ENCODE results near the gene CAPN13.

CAPN13 gene

DNA sequence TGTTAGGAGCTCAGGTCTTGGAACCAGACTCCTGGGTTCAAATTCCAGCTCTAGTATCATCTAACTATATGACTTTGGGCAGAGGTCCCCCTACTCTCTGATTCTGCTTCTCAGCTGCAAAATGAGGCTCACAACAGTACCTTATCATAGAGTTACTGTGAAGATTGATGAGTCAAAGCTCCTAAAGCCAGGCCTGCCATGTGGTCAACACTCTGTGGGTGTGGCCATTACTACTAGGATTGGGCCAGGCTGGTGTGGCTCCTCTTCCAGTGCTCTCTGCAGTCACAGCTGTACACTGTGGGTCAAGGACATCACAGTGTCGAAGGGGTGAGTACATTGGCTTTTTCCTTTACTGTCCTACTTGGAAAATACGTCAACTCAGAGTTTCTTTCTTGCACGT, 22.6 kb downstream of the CAPN13 start:
- DNase-seq, result no peak

DNA sequence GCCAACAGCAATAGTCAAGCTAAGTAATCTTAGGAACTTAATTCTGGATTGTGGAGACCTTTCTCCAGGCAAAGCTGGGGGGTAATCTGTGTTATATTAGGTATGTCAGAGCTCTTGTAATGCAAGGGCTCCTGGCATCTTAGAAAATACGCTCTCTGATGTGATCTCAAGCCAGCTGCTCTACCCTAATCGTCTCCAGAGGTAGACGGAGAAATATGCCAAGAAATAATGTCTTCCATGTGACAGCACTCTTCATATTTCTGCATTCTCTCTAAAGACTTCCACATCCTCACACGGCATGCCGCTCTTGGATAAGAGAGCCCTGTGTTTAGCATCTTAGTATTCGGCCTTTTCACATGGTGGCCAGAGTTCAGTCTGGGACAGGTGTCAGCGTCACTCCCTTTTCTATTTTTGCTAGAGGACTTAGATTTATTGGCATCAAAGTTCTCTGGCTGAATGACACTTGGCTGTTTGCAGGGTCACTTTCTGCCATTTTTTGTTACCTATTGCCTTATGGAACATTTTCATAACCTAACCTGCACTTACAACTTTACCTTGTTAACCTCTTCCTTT, 25.2 kb downstream of the CAPN13 start:
- DNase-seq, result no peak

DNA sequence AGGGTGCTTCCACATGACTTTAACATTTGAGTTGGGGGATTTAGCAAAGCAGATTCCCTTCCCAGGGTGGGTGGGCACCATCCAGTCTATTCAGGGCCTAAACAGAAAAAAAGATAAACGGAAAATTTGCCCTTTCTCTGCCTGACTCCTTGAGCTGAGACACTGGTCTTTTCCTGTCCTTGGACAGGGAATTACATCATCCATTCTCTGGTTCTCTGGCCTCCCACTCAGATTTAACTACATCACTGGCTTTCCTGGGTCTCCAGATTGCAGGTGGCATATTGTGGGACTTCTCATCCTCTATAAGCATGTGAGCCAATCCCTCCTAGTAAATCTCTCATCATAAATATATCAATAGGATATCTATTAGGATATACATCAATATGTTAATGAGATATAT, 25.8 kb downstream of the CAPN13 start:
- DNase-seq, result no peak

DNA sequence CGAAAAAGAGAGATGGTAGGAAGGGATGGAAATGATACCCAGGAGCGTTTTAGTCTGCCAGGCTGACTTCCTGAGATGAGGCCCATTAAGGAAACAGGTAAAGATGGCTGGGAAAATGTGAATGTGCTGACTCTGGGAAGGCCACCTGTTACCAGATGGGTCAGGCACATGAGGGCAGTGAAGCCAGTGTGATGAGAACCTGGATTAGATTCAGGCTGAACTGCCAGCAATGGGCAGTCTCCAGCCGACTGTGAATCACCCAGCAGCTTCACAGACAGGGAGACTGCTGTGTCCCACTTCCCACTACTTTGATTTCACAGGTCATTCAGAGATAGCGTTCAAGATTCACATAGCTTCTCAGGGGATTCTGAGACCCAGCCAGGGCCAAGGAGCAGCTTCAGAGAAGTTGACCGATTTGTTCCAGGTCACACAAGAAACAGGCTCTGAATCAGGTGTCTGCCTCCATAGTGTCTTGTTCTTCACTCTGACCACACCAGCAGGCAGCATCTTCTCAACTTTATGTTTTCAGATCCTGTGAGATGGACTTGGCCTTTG, 26.4 kb downstream of the CAPN13 start:
- no peak for DNase-seq

DNA sequence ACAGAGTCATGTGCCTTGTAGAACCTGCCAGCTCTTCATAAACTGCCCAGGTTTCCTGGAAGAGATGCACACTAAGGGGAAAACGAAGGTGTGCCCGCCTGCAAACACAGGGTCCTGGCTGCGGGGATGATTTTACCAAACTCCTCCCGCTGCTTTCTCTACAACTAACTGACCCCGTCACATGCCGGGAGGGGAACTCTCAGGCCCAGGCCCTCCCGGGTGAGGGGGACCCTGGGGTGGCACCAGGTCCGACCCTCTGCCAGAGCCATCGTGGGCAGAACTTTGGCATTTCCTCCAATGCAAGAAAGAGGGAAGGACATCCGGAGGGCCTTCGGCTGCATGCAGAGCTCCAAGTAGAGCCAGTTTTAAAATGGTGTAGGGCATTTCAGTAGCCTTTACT, 28.6 kb downstream of the CAPN13 start:
- DNase-seq, result no peak

DNA sequence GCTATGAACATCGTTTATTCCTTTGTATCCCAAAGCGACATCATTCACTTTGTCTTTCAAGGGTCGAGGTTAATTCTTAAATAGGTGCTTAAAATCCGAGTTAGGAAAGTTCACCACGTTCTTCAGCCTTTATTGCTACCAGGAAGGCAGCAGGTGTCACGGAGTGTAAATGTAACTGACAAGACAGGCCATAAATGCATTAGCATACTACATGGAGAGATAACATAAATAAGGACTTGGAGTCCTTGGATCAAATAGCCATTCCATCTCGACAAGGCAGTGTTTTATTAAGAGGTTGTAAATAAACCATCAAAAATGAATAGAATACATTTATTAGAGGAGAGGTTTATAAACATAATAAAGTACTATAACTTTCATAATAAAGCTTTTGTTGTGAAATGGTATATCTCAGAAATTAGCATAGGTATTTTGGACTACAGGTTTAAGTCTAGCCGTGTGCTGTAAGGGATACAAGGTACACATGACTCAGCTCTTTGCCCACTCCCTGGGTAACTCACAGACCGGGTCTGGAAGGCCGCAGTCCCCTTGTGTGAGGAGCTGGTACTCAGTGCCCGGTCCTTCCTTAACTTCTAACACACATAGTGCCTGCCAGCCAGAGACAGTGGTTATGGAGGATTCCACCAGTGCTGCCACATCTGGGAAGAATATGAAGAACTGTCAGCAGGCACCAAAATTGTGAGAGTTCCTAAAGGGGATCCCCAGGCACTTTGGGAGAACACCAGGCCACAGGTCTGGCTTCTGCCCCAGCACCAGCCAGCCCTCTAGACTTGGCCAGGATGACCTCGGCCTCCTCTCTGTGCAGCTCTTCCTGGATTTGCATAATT, 29.4 kb downstream of the CAPN13 start:
- DNase-seq, result no peak

DNA sequence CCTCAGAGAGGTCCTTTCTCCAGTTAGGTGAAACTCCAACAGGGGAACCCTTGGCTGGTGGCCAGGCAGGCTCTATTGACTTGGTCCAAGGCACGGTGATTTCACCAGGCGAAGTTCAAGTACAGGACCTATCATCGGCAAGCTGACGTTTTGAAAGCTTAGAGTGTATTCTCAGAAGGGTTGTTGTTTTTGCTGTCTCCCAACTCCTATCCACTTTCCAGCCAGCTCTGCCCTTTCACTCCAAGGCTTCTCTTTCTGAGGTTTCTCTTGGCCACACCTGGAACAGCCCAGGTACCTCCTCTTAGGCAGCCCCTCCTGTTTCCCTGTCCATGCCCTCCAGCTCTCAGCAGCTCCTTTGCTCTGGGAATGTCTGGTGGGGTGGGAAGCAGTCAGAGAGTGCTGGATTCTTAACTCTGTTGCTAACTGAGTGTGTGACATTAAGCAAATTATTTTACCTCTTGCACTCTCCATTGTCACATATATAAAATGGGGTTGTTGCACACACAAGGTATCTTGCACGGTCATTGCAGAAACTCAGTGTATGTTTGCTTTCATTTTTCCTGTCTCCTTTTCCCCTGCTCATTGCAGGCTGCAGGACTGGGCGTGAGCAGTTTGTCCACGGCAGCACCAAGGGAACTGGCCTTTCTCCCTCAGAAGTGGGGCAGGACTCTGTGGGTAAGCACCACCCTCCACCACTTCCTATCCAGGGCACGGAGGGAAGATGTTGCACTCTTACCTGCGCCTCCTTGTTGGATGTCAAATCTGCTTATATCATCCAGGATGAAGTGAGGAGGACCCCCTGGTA, 30.2 kb downstream of the CAPN13 start:
- DNase-seq, result no peak

DNA sequence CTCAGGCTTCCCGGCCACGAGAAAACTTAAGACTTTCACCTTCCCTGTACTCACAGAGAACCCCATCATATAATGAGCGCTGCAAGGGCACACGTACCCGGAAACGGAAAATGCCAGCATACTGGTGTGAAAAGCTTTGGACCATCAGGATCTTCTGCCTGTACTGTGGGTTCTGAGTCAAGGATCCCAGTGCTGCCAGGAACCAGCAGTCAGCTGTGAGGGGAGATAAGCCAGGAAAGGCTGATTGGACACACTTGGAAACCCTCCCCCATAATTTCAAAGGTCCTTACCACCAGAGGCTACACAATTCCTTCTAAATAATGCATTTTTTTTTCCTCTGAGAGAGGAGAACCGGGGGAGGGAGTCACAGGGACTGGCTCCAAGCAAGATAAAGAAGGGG, 31.4 kb downstream of the CAPN13 start:
- no peak for DNase-seq

DNA sequence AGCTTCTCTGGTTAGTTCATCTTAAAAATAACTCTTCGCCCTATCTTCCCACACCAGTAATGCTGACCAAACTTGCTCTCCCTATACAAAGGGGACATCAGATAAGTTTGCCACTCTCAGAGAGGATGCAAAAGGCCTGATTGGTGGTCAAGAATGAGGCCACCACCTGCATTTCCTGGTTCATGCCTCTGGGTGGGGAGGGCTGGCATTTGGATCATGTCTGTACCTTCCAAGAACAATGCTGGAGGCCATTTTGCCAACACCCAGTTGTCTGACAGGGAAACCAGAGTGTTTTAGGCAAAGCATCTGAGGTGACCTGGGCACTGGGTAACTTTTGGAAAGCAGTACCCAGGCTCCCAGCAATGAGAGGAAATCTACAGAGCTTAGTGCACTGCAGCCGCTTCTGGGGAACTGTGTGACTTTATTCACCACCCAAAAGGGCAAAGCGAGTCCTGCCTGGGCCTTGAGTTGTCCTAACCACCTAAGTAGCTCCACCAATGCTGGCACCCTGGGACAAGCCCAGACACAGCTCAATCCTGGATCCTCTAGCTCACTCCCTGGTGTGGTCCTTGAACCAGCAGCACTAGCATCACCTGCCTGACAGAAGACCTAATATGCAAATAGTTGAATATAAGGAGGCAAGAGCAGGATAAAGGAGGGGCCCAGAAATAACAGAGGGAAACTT, 35.1 kb downstream of the CAPN13 start:
- DNase-seq, result no peak

DNA sequence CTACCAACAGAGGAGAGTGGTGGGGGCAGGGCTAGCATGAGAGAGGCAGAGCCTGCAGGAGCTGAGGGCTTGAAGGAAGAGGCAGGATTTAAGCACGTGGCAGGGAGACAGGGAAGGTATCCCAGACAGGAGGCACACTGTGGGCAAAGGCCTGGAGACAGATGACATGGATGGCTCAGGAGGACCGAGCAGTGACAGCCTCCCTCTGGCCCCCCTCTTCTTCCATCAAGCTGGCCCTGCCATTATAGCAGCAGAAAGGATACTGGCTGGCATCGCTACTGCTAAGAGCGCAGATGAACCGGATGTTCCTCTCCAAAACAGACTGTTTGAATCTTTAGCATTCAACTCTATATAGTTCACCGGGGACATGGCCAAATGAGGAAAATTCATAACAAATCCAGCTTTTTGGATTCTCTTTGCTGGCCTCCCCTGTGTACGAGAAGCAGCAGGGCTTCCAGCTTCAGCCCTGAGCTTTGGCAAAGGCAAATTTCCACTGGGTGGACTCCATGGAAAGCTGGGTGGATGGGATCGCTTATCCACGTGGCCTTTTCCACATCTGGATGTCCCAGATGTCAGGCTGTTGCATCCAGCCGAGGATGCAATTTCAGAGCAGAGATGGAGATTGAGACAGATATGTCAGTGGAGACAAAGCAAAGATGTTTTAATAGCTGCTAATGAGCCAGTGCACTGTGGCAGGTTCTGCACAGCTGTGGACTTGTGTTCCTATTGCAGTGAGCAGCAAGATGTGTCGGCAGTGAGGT, 36.2 kb downstream of the CAPN13 start:
- DNase-seq, result no peak

DNA sequence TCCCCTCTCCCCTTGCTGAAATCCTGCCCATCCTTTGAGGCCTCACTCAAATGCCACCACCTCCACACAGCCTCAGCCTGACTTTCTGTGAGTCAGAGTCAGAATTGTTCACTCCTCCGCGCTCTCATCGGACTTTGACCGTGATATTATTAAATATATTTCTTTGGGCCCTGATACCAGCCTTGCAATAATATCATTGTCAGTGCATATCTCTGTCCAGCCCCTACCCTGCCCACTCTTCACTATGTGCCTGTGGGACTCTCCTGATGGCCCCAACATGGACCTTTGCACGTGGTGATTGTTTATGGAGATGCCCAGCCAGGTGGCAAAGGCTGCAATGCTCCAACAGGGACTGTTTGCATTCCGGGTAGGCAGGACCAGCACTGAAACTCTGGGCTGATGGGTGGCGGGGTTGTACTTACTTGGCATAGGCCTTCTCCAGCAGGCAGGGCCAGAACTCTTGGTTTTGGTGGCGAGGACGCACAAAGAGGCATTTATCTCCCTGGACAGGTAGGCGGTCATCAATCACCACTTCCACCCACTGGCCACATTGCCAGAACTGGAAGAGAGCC, 37.3 kb downstream of the CAPN13 start:
- DNase-seq, result no peak

DNA sequence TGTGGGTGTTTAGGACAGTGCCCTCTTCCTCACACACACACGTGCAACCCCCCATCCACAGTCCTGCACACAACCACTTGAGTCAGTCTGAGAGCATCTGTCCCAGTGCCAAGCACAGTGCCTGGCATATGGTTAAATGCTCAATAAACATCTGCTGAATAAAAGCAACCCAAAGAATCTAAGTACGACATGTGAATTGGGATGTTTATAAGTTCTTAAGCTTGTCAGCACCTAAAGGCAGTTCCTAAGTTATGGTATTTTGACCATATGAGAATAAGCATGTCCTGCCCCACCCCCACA, 37.8 kb downstream of the CAPN13 start:
- no peak for DNase-seq

DNA sequence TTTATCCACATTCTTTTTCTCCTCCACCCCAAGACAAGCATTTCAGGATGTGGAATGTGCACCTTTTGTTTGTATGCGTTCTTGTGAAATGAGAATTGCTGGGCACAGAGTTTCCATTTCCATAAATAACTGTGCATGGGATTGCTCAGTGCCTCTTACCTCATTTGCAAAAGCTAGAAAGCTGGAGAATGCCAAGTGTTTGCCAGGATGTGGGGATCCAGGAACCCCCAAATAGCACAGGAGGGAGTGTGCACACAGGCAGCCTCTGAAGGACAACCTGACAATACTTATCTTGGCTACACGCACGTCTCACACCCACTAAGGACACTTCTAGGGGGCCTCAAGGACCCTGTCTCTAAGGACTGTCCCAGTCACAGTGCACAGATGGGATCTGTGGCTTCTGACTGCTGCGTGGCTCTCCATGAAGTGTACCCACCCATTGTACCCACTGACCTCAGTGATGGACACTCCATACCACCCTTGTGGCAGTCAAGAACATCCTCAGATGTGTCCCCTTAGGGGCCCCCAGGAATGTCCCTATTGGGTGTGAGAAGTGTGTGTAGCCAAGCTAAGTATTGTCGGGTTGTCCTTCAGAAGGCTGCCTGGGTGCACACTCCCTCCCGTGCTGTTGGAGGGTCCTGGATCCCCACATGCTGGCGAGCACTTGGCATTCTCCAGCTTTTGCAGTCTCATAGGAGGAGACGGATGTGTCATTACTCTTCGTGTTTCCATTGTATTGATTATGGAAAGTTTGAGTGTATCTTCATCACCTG, 38.4 kb downstream of the CAPN13 start:
- DNase-seq, result no peak

DNA sequence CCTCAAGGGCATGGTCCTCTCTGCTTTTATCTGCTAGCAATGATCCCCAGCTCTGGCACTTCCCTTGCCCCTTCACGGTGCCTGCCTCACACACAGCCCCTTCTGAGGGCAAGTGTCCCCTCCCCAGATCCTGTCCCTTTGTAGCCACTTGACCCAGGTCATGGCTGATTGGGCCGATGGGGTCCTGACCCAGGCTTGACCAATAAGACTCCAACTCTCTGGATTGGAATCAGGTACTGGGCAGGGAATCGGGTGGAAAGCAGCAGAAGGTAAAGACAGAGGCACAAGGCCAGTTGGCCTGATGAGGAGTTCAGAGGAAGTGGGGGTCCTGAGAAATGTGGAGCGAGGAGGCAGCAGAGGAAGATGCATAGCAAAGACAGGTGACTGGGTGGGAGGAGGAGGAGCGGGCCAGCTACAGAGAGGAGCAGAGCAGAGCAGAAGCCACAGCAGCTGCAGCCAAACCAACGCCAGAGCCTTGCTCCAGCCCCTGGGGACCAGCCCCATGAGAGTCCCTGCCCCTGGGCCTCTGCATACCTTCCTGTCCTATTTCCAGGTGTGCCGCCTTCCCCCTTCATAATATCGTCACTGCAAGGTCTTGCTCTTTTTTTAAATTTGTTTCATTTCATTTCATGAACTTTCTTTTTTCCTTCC, 39.1 kb downstream of the CAPN13 start:
- DNase-seq, result no peak

DNA sequence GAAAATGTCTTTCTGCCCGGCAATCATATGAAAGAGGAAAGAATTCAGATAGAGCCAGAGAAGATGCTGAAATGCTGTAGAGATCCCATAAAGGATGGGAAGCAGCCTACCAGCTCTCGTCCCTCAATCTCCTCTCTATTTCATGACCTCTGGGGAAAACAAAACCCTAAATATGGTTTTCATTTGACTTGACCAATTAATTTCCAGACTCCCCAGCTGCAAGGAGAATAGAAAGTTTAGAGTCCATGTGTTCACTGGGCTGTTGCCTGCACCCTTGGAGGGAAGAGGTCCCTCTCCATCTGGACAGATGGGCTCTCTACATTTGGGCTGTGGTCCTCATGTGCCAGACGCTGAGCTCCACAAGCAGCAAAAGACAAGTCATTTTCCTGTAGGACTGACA, 40.6 kb downstream of the CAPN13 start:
- no peak for DNase-seq

DNA sequence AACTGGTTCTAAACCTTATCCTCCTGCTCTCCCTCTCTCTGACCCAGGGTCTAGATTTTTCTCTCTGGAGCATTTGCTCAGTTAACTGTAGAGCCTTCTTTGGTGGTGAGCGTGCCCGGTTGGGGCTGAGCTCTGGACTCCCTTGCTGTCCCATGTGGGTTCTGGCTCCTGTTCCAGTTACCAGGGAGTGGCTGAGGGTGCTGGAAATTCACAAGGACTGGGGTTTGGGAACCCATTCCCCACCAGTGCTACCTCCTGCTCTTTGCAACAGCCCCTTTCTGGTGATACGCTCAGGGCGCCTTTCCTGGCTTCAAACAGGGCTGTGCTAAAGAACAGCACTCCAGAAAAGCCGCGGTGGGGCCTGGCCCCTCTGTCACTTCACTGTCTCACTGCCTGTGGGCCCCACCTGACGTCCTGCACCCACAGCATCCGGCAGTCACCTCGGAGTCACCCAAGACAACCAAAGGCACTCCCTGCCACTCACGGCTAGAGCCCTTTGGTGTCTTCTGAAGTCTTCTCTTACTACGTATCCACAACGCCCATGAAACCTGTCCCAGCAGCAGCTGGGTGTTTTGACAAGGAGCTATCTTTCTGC, 41.3 kb downstream of the CAPN13 start:
- DNase-seq, result no peak

DNA sequence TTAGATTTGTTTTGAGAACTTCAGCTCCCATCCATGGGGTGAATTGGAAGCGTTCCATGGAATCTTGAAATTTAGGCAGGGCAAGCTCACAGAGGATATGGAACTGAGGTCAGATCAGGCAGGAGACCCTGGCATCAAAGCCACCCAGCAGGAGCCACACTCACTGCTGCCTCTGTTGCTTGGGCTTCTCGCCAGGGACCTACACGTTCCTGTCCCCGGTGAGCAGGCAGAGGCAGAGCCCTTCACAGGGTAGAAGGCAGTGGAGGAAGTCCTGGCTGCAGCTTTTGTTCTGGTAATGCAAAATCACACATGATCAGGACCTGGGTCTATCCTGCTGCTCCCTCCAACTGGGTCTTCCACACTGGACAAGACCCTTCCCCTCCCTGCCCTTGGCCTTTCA, 42.1 kb downstream of the CAPN13 start:
- no peak for DNase-seq

DNA sequence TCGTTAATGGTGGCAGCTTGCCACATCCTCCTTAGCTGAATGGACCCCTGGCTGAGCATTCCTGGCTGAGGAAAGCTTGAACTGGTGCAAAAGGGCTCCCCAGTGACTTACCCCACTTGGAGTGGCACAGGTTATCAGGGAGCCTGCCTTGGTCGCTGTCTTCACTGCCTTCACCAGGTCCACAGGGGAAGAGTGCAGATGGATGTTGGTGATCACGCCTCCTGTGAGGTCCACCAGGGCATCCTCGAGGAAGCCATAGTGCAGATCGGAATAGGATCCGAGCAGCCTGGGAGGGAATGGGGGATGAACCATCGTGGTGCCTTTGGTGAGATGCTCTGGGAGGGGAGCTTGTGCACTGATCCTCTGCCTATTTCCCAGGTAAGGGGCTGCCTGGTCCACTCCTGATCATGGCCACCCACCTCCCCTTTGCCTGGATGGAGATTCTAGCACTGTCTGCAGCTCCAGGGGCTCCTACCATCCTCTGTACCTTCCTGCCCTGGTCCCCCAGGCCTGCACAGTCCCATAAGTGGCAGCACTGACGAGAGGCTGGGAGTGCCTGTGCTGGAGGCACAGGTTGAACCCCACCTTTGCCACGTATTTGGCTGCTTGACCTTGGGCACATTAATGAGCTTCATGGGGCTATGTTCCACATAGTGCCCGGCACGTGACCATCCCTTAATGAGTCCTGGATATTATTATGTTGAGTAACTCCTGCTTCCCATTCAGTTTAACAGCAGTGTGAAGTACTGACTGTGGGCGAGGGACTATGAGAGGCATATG, 43.0 kb downstream of the CAPN13 start:
- DNase-seq, result no peak

DNA sequence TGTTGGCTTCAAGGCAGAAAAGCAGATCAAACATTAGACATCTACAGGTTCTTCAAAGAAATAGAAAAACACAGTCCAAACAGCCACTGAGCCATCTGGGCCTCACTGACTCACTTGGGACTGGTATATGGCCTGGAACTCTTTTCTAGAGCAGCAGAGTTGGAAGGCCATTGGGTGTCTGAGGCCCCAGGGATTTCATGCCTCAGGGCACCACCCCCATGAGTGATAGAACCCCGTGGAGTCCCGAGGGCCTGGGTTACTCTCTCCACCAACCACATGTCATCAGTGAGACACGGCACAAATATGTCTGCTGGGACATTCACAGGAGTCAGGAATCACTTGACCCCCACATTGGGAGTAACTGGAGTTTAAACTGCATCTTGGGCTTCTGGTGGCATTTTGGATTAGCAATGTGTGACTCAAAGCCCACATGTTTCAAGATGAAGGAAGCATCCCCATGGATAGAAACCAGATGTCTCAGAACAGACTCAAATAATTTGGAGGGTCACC, 44.0 kb downstream of the CAPN13 start:
- DNase-seq, result peak; percentile 95

Data from fibroblast of skin of back (primary cell).